HG03103 (cell line): Measurements from ENCODE around the gene CDK1.

ENCODE experiments used
- ATAC-seq: cut with Tn5 transposase; IDR thresholded peaks from one replicate; pipeline ENCODE4 v1.9.1; 2021; ENCODE audit warnings: low read depth; ENCODE audit not compliant: unreplicated experiment

The CDK1 gene

GRCh38 chr10:60778214-60778970, at the start of gene CDK1:
TSS of gene CDK1 (plus strand) at chr10:60778478. CDS start at chr10:60780166, 1,688 bp downstream.
- peak; percentile 94 for ATAC-seq

- no peak for ATAC-seq
Observed at GRCh38 chr10:60729106-60729505, 49.2 kb upstream of the CDK1 start.

- peak; percentile 71 for ATAC-seq
Observed at GRCh38 chr10:60731134-60731885, 47.0 kb upstream of the CDK1 start.

- no peak for ATAC-seq
Observed at GRCh38 chr10:60732198-60732806, 46.0 kb upstream of the CDK1 start.

- peak; percentile 50 for ATAC-seq
Observed at GRCh38 chr10:60732807-60733516, 45.3 kb upstream of the CDK1 start.

GRCh38 chr10:60733517-60733822, 44.8 kb upstream of the CDK1 start:
- no peak for ATAC-seq

- no peak for ATAC-seq
Observed at GRCh38 chr10:60733826-60734225, 44.5 kb upstream of the CDK1 start.

GRCh38 chr10:60734226-60734625, 44.1 kb upstream of the CDK1 start:
- no peak for ATAC-seq

GRCh38 chr10:60735244-60735643, 43.0 kb upstream of the CDK1 start:
- no peak for ATAC-seq

- ATAC-seq: no peak
Observed at GRCh38 chr10:60737242-60737641, 41.0 kb upstream of the CDK1 start.

GRCh38 chr10:60739558-60739957, 38.7 kb upstream of the CDK1 start:
- ATAC-seq: no peak

- ATAC-seq: no peak
Observed at GRCh38 chr10:60742512-60742911, 35.8 kb upstream of the CDK1 start.

GRCh38 chr10:60747817-60748469, 30.3 kb upstream of the CDK1 start:
- no peak for ATAC-seq

GRCh38 chr10:60753152-60753551, 25.1 kb upstream of the CDK1 start:
- no peak for ATAC-seq

- no peak for ATAC-seq
Observed at GRCh38 chr10:60753817-60754216, 24.5 kb upstream of the CDK1 start.

GRCh38 chr10:60757420-60757895, 20.8 kb upstream of the CDK1 start:
- no peak for ATAC-seq

GRCh38 chr10:60759181-60759580, 19.1 kb upstream of the CDK1 start:
- ATAC-seq: no peak

- ATAC-seq: no peak
Observed at GRCh38 chr10:60760711-60761210, 17.5 kb upstream of the CDK1 start.

- no peak for ATAC-seq
Observed at GRCh38 chr10:60762554-60762953, 15.7 kb upstream of the CDK1 start.

- no peak for ATAC-seq
Observed at GRCh38 chr10:60767424-60767823, 10.9 kb upstream of the CDK1 start.
